Panc1 (cell line): ENCODE measurements around the gene SETDB1.

ENCODE experiments used
- CTCF ChIP-seq: fragments of 450-650 bp; IDR thresholded peaks from 2 replicates; pipeline ENCODE4 v1.5.1; 2017; ENCODE audit warnings: mild to moderate bottlenecking
- TCF7L2 ChIP-seq: IDR thresholded peaks from 2 replicates; pipeline ENCODE4 v1.6.1; 2011; ENCODE audit warnings: mild to moderate bottlenecking, low read depth, low read length, inconsistent platforms

GRCh38 chr1:150995896-150996295 lies 69.7 kb downstream of the SETDB1 start:
- TF ChIP-seq CTCF: peak; percentile 89
- no peak for TF ChIP-seq TCF7L2
